Central memory CD8-positive, alpha-beta T cell (primary cell): ENCODE measurements around the gene OR8D1.

ENCODE experiments used
- ATAC-seq: fragments of 150-1000 bp; cut with Tn5 transposase; replicated peaks from 2 replicates; pipeline ENCODE4 v1.10.0; 2022; ENCODE audit warnings: mild to moderate bottlenecking, moderate FRiP score, moderate number of reproducible peaks; ENCODE audit not compliant: poor library complexity, severe bottlenecking; ENCODE audit errors: extremely low read depth
- DNase-seq, 2 donors: peaks; one replicate each; pipeline ENCODE4 v3.0.0; 2021; ENCODE audit warnings: low spot score in 2 of 2
- H3K27ac Mint-ChIP-seq: one replicate; pipeline ENCODE4 v1.8.0; 2022; ENCODE audit warnings: low read depth, mild to moderate bottlenecking, moderate library complexity, mixed read lengths
- H3K27me3 Mint-ChIP-seq: one replicate; pipeline ENCODE4 v1.8.0; 2022; ENCODE audit warnings: mixed read lengths
- H3K36me3 Mint-ChIP-seq: one replicate; pipeline ENCODE4 v1.8.0; 2022; ENCODE audit warnings: mild to moderate bottlenecking, moderate library complexity, mixed read lengths; ENCODE audit not compliant: insufficient read depth
- H3K4me1 Mint-ChIP-seq: one replicate; pipeline ENCODE4 v1.8.0; 2022; ENCODE audit warnings: mixed read lengths
- H3K4me3 Mint-ChIP-seq: one replicate; pipeline ENCODE4 v1.8.0; 2022; ENCODE audit warnings: mild to moderate bottlenecking, moderate library complexity, mixed read lengths
- H3K9me3 Mint-ChIP-seq: one replicate; pipeline ENCODE4 v1.8.0; 2022; ENCODE audit warnings: mixed read lengths

The OR8D1 gene

GRCh38 chr11:124313849-124314248, at the start of gene OR8D1:
Gene OR8D1, minus strand, starts transcription at chr11:124313949. Its CDS starts 3,183 bp downstream, at chr11:124310766.
- Mint-ChIP-seq H3K36me3 (no peaks in the 10 kb centered on the region), H3K27me3 (no peaks in the 10 kb centered on the region)

GRCh38 chr11:124359566-124359965, 45.8 kb upstream of the OR8D1 start:
- H3K27ac Mint-ChIP-seq: no peak overlapping the region
- H3K4me1 Mint-ChIP-seq: no peaks in the 10 kb centered on the region
- no peak overlapping the region for H3K4me3 Mint-ChIP-seq
- H3K27me3 Mint-ChIP-seq: no peaks in the 10 kb centered on the region
- ATAC-seq (no peak), DNase-seq (no peak)
- no peaks in the 10 kb centered on the region for H3K9me3 Mint-ChIP-seq
- H3K36me3 Mint-ChIP-seq: peaks cover 1% of the 10 kb centered on the region

More at GRCh38 chr11:124313849-124314248, at the start of gene OR8D1:
- Mint-ChIP-seq H3K27ac (no peak within 1 kb of the TSS), H3K4me3 (no peak within 1 kb of the TSS), H3K4me1 (no peaks in the 10 kb centered on the region), H3K9me3 (peaks cover 7% of the 10 kb centered on the region)
- ATAC-seq (no peak), DNase-seq (no peak)

GRCh38 chr11:124346311-124346955, 32.7 kb upstream of the OR8D1 start:
- peaks cover 11% of the 10 kb centered on the region for H3K9me3 Mint-ChIP-seq
- no peak overlapping the region for H3K27ac Mint-ChIP-seq
- ATAC-seq (no peak), DNase-seq (no peak)
- H3K27me3 Mint-ChIP-seq: no peaks in the 10 kb centered on the region
- no peaks in the 10 kb centered on the region for H3K36me3 Mint-ChIP-seq
- no peaks in the 10 kb centered on the region for H3K4me1 Mint-ChIP-seq
- no peak overlapping the region for H3K4me3 Mint-ChIP-seq

- H3K9me3 Mint-ChIP-seq: peaks cover under 1% of the 10 kb centered on the region
- H3K4me1 Mint-ChIP-seq: no peaks in the 10 kb centered on the region
- H3K36me3 Mint-ChIP-seq: no peaks in the 10 kb centered on the region
- no peaks in the 10 kb centered on the region for H3K27me3 Mint-ChIP-seq
- no peak for ATAC-seq
- H3K4me3 Mint-ChIP-seq: no peak overlapping the region
- DNase-seq: no peak
- H3K27ac Mint-ChIP-seq: no peak overlapping the region
Observed at GRCh38 chr11:124344346-124344745, 30.6 kb upstream of the OR8D1 start.

- Mint-ChIP-seq H3K36me3 (no peaks in the 10 kb centered on the region), H3K4me1 (no peaks in the 10 kb centered on the region), H3K27me3 (no peaks in the 10 kb centered on the region), H3K4me3 (no peak overlapping the region), H3K27ac (no peak overlapping the region), H3K9me3 (peaks cover 7% of the 10 kb centered on the region)
- ATAC-seq (no peak), DNase-seq (no peak)
Observed at GRCh38 chr11:124340142-124340447, 26.3 kb upstream of the OR8D1 start.

GRCh38 chr11:124339396-124340141, 25.8 kb upstream of the OR8D1 start:
- Mint-ChIP-seq H3K36me3 (no peaks in the 10 kb centered on the region), H3K9me3 (peaks cover 7% of the 10 kb centered on the region), H3K4me3 (no peak overlapping the region), H3K27me3 (no peaks in the 10 kb centered on the region), H3K4me1 (no peaks in the 10 kb centered on the region), H3K27ac (no peak overlapping the region)
- ATAC-seq: no peak
- no peak for DNase-seq

GRCh38 chr11:124331873-124332272, 18.1 kb upstream of the OR8D1 start:
- Mint-ChIP-seq H3K27me3 (no peaks in the 10 kb centered on the region), H3K4me3 (no peak overlapping the region), H3K4me1 (no peaks in the 10 kb centered on the region), H3K27ac (no peak overlapping the region), H3K36me3 (no peaks in the 10 kb centered on the region), H3K9me3 (peaks cover 5% of the 10 kb centered on the region)
- ATAC-seq (no peak), DNase-seq (no peak)

- Mint-ChIP-seq H3K27me3 (no peaks in the 10 kb centered on the region), H3K27ac (no peak overlapping the region), H3K4me1 (no peaks in the 10 kb centered on the region), H3K4me3 (no peak overlapping the region), H3K9me3 (peaks cover 13% of the 10 kb centered on the region), H3K36me3 (no peaks in the 10 kb centered on the region)
- ATAC-seq (no peak), DNase-seq (no peak)
Observed at GRCh38 chr11:124329787-124330478, 16.2 kb upstream of the OR8D1 start.

- peaks cover 16% of the 10 kb centered on the region for H3K9me3 Mint-ChIP-seq
- H3K4me1 Mint-ChIP-seq: no peaks in the 10 kb centered on the region
- no peak overlapping the region for H3K27ac Mint-ChIP-seq
- DNase-seq: no peak
- no peaks in the 10 kb centered on the region for H3K36me3 Mint-ChIP-seq
- no peak for ATAC-seq
- no peaks in the 10 kb centered on the region for H3K27me3 Mint-ChIP-seq
- H3K4me3 Mint-ChIP-seq: no peak overlapping the region
Observed at GRCh38 chr11:124327775-124328174, 14.0 kb upstream of the OR8D1 start.

GRCh38 chr11:124322356-124322755, 8.6 kb upstream of the OR8D1 start:
- no peaks in the 10 kb centered on the region for H3K27me3 Mint-ChIP-seq
- no peak overlapping the region for H3K27ac Mint-ChIP-seq
- DNase-seq (no peak), ATAC-seq (no peak)
- H3K4me1 Mint-ChIP-seq: no peaks in the 10 kb centered on the region
- no peak overlapping the region for H3K4me3 Mint-ChIP-seq
- H3K36me3 Mint-ChIP-seq: no peaks in the 10 kb centered on the region
- H3K9me3 Mint-ChIP-seq: peaks cover 25% of the 10 kb centered on the region

- Mint-ChIP-seq H3K36me3 (no peaks in the 10 kb centered on the region), H3K27ac (no peak within 1 kb of the TSS), H3K9me3 (peaks cover 18% of the 10 kb centered on the region), H3K27me3 (no peaks in the 10 kb centered on the region), H3K4me3 (no peak within 1 kb of the TSS), H3K4me1 (no peaks in the 10 kb centered on the region)
- no peak for DNase-seq
- ATAC-seq: no peak
Observed at GRCh38 chr11:124320097-124320496, 6.3 kb upstream of the OR8D1 start, which contains the start of gene OR8D2. Gene OR8D2, minus strand, starts transcription at chr11:124320197. Its CDS starts 0 bp downstream, at chr11:124320197.

- no peak for DNase-seq
- no peak for ATAC-seq
Observed at GRCh38 chr11:124315052-124315451, 1.3 kb upstream of the OR8D1 start.

GRCh38 chr11:124313131-124313530, 618 bp downstream of the OR8D1 start:
- H3K27me3 Mint-ChIP-seq: no peaks in the 10 kb centered on the region
- no peak for DNase-seq
- no peak overlapping the region for H3K4me3 Mint-ChIP-seq
- H3K9me3 Mint-ChIP-seq: peaks cover 7% of the 10 kb centered on the region
- H3K27ac Mint-ChIP-seq: no peak overlapping the region
- no peaks in the 10 kb centered on the region for H3K36me3 Mint-ChIP-seq
- ATAC-seq: no peak
- H3K4me1 Mint-ChIP-seq: no peaks in the 10 kb centered on the region

More at GRCh38 chr11:124315052-124315451, 1.3 kb upstream of the OR8D1 start:
- no peaks in the 10 kb centered on the region for H3K36me3 Mint-ChIP-seq
- no peaks in the 10 kb centered on the region for H3K27me3 Mint-ChIP-seq
- no peak overlapping the region for H3K4me3 Mint-ChIP-seq
- no peak overlapping the region for H3K27ac Mint-ChIP-seq
- peaks cover 10% of the 10 kb centered on the region for H3K9me3 Mint-ChIP-seq
- no peaks in the 10 kb centered on the region for H3K4me1 Mint-ChIP-seq
